PC-9 (cell line): ENCODE data around the gene CNTN4.

Source experiments
- CTCF ChIP-seq: fragments of 200-600 bp; sonication (generic); conservative IDR thresholded peaks from 2 replicates; pipeline ENCODE4 v1.6.1; 2017; ENCODE audit warnings: mixed run types, antibody characterized with exemption, mild to moderate bottlenecking, moderate library complexity
- EZH2 ChIP-seq: fragments of 200-600 bp; sonication (generic); IDR thresholded peaks from 2 replicates; pipeline ENCODE4 v1.8.0; 2017; ENCODE audit warnings: antibody characterized with exemption, low read depth

GRCh38 chr3:2615080-2615479 lies 516.4 kb downstream of the CNTN4 start:
- TF ChIP-seq CTCF: no peak
- no peak for TF ChIP-seq EZH2
